GM12874 (cell line): Measurements from ENCODE around the gene ZNF319.

ENCODE experiments used
- TF ChIP-seq, protein P1 (sequence below): IDR thresholded peaks from 2 replicates; pipeline ENCODE4 v1.5.1; 2011; ENCODE audit warnings: low read depth, mild to moderate bottlenecking, control low read depth, low read length, moderate library complexity; ENCODE audit not compliant: insufficient read depth

Gene ZNF319

DNA sequence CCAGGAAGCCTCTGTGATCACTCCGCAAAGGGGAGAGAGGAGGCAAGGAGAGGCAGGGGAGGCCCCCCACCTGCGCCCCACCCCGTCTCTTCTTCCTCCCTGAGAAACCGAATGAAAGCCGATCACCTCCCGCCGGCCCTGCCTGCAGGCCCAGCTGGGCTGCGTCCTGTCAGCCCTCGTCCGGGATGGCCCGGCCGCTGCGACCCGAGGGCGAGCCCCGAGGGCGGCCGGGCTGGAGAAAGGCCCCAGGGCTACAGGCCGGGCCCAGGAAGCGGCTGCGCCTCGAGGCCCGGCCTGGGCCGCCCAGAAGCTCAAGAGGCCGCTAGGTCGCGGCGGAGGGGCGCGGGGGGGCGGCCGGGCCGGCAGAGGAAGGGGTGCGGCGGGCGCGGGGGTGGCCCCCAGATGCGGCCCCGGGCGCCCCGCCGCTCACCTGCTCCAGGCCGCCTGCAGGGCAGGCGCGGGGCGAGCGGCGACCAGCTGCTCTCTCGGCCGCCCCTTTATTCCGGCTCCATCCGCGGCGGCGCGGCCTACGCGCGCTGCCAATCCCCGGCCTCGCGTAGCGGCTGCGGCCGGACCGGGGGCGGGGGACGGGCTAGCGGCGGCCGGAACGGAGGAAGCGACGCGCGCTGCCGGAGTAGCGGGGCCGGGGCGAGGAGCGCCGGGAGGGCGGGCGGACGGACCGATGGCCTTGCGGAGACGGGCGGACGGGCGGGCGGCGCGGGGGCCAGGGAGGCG, at the start of gene ZNF319:
Gene ZNF319, minus strand, starts transcription at position 702 of the 735 bp plus-strand sequence. CDS start 2,407 bp downstream, outside the sequence.
- TF ChIP-seq, protein P1, sequence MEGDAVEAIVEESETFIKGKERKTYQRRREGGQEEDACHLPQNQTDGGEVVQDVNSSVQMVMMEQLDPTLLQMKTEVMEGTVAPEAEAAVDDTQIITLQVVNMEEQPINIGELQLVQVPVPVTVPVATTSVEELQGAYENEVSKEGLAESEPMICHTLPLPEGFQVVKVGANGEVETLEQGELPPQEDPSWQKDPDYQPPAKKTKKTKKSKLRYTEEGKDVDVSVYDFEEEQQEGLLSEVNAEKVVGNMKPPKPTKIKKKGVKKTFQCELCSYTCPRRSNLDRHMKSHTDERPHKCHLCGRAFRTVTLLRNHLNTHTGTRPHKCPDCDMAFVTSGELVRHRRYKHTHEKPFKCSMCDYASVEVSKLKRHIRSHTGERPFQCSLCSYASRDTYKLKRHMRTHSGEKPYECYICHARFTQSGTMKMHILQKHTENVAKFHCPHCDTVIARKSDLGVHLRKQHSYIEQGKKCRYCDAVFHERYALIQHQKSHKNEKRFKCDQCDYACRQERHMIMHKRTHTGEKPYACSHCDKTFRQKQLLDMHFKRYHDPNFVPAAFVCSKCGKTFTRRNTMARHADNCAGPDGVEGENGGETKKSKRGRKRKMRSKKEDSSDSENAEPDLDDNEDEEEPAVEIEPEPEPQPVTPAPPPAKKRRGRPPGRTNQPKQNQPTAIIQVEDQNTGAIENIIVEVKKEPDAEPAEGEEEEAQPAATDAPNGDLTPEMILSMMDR, result no peak

DNA sequence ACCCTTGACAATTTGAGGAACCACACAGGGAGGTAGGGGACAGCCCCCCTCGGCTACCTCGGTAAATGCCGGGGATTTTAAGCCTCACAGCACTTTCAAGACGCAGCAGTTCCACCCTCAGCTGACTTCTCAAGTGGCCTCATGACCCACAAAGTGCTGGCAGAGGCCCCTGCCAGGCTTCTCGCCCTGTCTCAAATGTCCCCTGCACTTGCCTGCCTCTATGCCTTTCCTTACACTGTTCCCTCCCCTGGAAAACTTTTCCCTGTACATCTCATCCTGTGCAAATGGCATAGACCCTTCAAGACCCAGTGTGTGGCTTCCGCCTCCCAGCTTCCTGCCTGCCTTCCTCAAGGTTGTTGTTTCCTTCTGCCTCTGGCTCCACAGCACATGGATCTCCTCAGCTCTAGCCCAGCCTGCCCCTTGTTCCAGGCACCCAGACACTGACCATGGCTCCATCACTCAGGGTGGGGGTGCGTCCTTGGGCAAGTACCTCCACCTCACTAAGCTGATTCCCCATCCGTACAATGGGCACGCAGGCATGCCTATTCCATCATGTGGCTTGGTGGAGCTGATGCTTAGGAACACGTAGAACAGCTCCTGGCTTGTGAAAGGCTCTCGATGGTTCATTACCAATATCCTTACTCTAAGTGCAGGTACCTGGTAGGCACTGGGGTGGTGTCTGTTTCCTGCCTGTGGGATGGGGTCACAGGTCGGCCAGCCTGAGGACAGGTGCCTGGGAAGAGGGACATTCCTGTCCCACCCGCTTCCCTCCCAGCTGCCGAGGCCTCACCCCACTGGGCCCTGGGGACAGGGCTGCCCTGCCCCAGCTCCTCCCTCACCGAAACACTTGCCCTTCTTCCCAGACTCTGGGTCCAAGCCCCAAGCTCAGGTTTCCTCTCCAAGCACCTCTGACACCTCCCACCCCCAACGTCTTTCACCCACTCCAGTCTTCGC, 49.0 kb upstream of the ZNF319 start:
- TF ChIP-seq, protein P1, result no peak

DNA sequence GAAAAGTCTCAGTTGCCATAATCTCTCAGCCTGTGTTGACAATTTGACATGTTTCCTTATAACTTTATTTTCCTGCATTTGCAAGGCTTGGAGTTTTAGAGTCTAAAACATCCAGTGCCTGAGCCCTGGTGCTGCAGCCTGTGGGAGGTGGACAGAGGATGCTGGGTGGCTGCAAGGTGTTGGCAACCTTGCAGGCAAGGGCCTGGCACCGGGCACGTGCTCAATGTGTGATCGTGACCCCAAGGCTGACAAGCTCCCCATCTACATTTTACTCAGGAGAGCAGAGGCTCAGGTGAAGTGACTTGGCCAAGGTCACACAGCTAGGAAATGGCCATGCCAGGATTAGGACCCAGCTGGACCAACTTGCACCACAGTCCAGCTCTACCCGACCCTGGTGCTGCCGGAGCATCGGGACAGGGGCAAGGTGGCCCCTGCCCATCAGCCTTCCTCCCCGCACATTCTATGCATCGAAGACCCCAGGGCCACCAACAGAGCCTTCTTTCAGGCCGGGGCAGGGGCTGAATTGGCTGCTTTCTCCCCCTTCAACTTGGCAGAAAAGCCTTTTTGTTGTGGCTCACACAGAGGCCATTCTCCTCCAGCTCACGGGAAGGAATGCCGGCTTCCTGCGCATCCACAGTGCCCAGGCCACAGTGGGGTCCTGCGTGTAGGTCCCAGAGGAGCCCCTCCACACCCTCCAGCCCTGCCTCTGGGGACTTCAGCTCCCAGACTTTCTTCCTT, 48.2 kb upstream of the ZNF319 start:
- TF ChIP-seq, protein P1, result no peak

DNA sequence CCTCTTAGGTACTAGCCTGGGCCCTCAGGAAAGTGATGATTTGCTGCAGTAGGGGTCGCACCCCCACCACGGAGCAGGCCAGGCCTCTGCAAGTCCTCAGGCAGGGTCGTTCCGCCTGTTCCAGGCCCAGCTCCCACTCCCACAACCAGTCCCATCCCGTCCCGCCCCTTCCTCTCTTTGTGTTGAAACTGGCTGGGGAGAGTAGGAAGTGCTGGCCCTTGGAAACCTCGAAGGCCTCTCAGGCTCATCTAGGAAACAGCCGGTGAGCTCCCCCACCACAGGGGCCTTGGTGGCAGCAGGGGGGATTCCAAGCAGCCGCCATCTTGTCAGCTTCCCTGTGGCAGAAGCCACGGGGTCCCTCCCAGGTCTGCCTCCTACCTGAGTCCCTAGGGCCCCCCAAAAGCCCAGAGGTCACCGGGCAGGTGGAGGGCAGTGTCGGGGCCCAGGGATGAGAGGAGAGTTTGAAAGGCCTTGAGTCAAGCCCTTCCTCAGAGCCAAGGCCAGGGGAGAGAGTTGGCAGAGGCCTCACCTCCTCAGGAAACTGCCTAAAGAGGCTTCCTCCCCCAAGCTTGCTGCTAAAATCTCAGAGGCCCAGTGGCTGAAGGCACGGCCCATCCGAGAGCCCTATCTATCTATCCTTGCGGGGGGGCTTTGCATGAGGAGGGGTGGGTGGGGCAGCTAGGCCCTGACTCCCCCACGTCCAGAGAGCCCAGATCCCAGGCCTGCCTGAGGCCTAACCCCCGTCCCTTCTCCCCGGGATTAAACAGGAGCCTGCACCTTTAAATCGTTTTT, 47.3 kb upstream of the ZNF319 start:
- TF ChIP-seq, protein P1, result no peak

DNA sequence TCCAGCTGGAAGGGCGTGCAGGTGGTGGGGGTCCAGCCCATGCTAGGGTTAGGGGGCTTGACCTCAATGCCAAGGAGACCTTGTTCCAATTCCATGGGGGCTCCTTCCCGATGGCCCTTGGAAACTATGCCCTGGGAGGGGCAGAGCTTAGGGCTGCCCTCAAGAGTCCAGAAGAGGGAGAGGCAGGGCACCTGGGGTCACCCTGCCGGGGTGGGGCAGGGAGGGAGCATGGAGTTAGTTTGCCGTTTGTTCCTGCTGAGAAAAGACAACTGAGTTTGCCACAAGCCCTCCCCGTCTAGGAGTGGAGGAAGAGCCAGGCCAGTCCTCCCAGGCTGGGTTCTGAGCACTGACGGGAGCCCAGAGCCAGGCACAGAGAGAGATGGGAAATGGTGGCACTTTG, 46.5 kb upstream of the ZNF319 start:
- TF ChIP-seq, protein P1, result no peak

DNA sequence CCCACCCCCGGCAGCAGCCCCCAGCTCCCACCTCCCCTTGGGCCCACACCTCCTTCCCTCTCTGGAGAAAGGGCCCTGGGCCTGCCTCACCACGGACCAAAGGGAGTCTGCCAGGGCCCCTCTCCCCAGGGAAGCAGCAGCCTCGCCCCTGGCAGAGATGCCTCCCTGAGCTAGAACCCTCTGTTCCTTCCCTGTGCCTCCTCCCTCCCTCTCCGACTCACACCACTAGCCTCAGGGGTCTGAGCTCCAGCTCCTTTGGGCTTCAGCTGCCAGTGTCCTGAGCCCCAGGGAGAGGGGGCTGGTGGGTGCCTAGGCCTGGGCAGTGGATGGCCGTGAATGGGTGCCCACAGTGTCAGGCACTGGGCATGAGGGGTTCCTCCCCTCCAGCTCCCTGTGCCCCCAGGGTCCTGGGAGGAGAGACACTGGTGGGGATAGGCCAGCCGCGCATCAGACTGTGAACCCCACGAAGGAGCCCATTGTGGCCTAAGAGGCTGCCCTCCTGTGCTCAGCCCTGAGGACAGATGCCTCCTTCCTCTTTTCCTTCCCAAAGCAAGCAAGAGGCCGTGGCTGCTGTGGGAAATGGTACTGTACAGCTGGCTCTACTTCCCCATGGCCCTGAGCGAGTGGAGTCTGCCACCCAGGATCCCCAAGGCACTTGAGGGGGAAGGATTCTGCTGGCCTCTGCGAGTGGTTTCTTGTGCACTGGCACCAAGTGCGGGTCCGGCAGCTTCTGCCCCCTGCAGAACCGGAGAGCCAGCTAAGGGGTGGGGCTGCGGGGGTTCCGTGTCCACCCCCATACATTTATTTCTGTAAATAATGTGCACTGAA, 45.8 kb upstream of the ZNF319 start:
- TF ChIP-seq, protein P1, result no peak
